Endodermal cell (in vitro differentiated cells): Measurements from ENCODE around the gene CDH20. TPM values are rescaled to one million over a fixed set of nuclear protein-coding genes. Genes with fewer than 3 reads are reported as not detected.

ENCODE experiments used
- DNase-seq: peaks from one replicate; pipeline ENCODE4 v3.0.0-alpha.2; 2017
- H3K27ac ChIP-seq: 2 replicates; pipeline ENCODE4 v1.5.1; 2013; ENCODE audit warnings: mild to moderate bottlenecking, low read depth, low read length, moderate library complexity
- H3K27me3 ChIP-seq: 2 replicates; pipeline ENCODE4 v1.6.1; 2013; ENCODE audit warnings: mild to moderate bottlenecking, low read length, moderate library complexity; ENCODE audit not compliant: insufficient read depth, control insufficient read depth, poor library complexity, severe bottlenecking
- H3K36me3 ChIP-seq: 2 replicates; pipeline ENCODE4 v1.7.0; 2013; ENCODE audit warnings: mild to moderate bottlenecking, low read length, moderate library complexity; ENCODE audit not compliant: control insufficient read depth, insufficient read depth
- H3K4me1 ChIP-seq: one replicate; pipeline ENCODE4 v1.7.0; 2013; ENCODE audit warnings: low read length; ENCODE audit not compliant: control insufficient read depth, insufficient read depth
- H3K4me3 ChIP-seq: 2 replicates; pipeline ENCODE4 v1.5.1; 2013; ENCODE audit warnings: mild to moderate bottlenecking, low read length, moderate library complexity
- H3K9ac ChIP-seq: 2 replicates; pipeline ENCODE4 v1.6.1; 2013; ENCODE audit warnings: mild to moderate bottlenecking, low read length, moderate library complexity; ENCODE audit not compliant: poor library complexity, severe bottlenecking; ENCODE audit errors: extremely low read depth
- H3K9me3 ChIP-seq: 2 replicates; pipeline ENCODE4 v1.6.1; 2013; ENCODE audit warnings: mild to moderate bottlenecking, low read length, moderate library complexity; ENCODE audit not compliant: control insufficient read depth
- H3K27ac Mint-ChIP-seq: 2 replicates; pipeline ENCODE4 v1.8.0; 2020; ENCODE audit warnings: mixed read lengths
- H3K27me3 Mint-ChIP-seq: 2 replicates; pipeline ENCODE4 v1.8.0; 2021; ENCODE audit warnings: mild to moderate bottlenecking, mixed read lengths; ENCODE audit not compliant: insufficient read depth
- H3K36me3 Mint-ChIP-seq: 2 replicates; pipeline ENCODE4 v1.8.0; 2020; ENCODE audit warnings: low read depth, mixed read lengths
- H3K4me1 Mint-ChIP-seq: 2 replicates; pipeline ENCODE4 v1.8.0; 2020; ENCODE audit warnings: mixed read lengths
- H3K4me3 Mint-ChIP-seq: 2 replicates; pipeline ENCODE4 v1.8.0; 2020; ENCODE audit warnings: mild to moderate bottlenecking, moderate library complexity, mixed read lengths
- H3K9me3 Mint-ChIP-seq: 2 replicates; pipeline ENCODE4 v1.8.0; 2020; ENCODE audit warnings: mild to moderate bottlenecking, mixed read lengths
- CTCF ChIP-seq: fragments of 200-600 bp; sonication (generic); conservative IDR thresholded peaks from 2 replicates; pipeline ENCODE4 v1.5.0; 2021; ENCODE audit warnings: antibody characterized with exemption, mild to moderate bottlenecking
- WGBS, 2 experiments: methylation state at CpG; one replicate each; pipeline versions ENCODE4 v1.1.5 to v1.1.7; 2013; ENCODE audit warnings: missing lambda C conversion rate in 2 of 2, mixed read lengths in 1 of 2; ENCODE audit not compliant: insufficient coverage in 1 of 2, insufficient read length in 1 of 2; 5-methylcytosine and 5-hydroxymethylcytosine counted together
- total RNA-seq, 2 donors: library from RNA; stranded (reverse); fragmentation: NEBNext Ultra II Directional in 1 of 2; extraction: Animal tissue kit (Norgen Biotek cat#: 25700) in 1 of 2; gene quantifications; 2 replicates in 1 of 2; 3 replicates in 1 of 2; pipeline ENCODE4 v1.2.1, GENCODE V29; 2021

Gene CDH20
- total RNA-seq, 2 donors from 2014 or later, result 0.11 to 0.75 TPM

GRCh38 chr18:61546590-61546989 is 213.4 kb downstream of the CDH20 start:
- peaks cover 11% of the 10 kb centered on the region for H3K4me1 ChIP-seq
- no peak for TF ChIP-seq CTCF
- no peak overlapping the region for H3K4me3 ChIP-seq
- H3K9me3 ChIP-seq, result no peaks in the 10 kb centered on the region
- H3K27ac Mint-ChIP-seq, result no peak overlapping the region
- H3K27me3 ChIP-seq, result no peaks in the 10 kb centered on the region
- H3K9ac ChIP-seq, result no peak overlapping the region
- WGBS, 2 experiments, result 94 to 96% methylated on average over 3 of the region's 3 CpGs
- no peaks in the 10 kb centered on the region for H3K36me3 ChIP-seq
- no peaks in the 10 kb centered on the region for H3K9me3 Mint-ChIP-seq
- peaks cover 19% of the 10 kb centered on the region for H3K4me1 Mint-ChIP-seq
- H3K36me3 Mint-ChIP-seq, result no peaks in the 10 kb centered on the region
- DNase-seq, result no peak
- no peaks in the 10 kb centered on the region for H3K27me3 Mint-ChIP-seq
- H3K4me3 Mint-ChIP-seq, result no peak overlapping the region
- H3K27ac ChIP-seq, result no peak overlapping the region

- Mint-ChIP-seq H3K4me3 (no peak overlapping the region), H3K9me3 (no peaks in the 10 kb centered on the region), H3K27ac (no peak overlapping the region), H3K4me1 (peaks cover 29% of the 10 kb centered on the region), H3K36me3 (no peaks in the 10 kb centered on the region), H3K27me3 (no peaks in the 10 kb centered on the region)
- no peak for DNase-seq
- Histone ChIP-seq H3K27me3 (no peaks in the 10 kb centered on the region), H3K36me3 (no peaks in the 10 kb centered on the region), H3K9me3 (no peaks in the 10 kb centered on the region), H3K4me1 (peaks cover 19% of the 10 kb centered on the region), H3K4me3 (no peak overlapping the region), H3K9ac (no peak overlapping the region), H3K27ac (peak overlapping the region; percentile 26)
- TF ChIP-seq CTCF, result no peak
- WGBS, 2 experiments, result 85 to 91% methylated on average over 3 of the region's 3 CpGs
These were observed 216.2 kb downstream of the CDH20 start for GRCh38 chr18:61549416-61549815.

DNA sequence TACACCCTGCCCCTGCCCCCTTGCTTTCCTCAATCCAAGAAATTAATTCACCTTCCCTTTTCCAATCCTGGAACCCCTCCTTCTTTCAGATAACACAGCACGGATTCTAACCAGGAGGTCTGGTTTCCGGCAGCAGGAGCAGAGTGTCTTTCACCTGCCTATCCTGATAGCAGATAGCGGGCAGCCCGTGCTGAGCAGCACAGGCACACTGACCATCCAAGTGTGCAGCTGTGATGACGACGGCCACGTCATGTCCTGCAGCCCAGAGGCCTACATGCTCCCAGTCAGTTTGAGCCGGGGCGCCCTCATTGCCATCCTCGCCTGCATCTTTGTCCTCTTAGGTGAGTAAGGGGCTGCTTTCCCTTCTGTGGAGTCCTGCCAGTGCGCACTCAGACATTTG is 216.7 kb downstream of the CDH20 start:
- Histone ChIP-seq H3K27ac (peak overlapping the region; percentile 26), H3K4me1 (peaks cover 19% of the 10 kb centered on the region), H3K36me3 (no peaks in the 10 kb centered on the region), H3K4me3 (no peak overlapping the region), H3K9ac (no peak overlapping the region), H3K27me3 (no peaks in the 10 kb centered on the region), H3K9me3 (no peaks in the 10 kb centered on the region)
- no peak for TF ChIP-seq CTCF
- H3K4me1 Mint-ChIP-seq, result peaks cover 29% of the 10 kb centered on the region
- peak overlapping the region; percentile 36 for H3K27ac Mint-ChIP-seq
- no peaks in the 10 kb centered on the region for H3K9me3 Mint-ChIP-seq
- no peak for DNase-seq
- H3K27me3 Mint-ChIP-seq, result no peaks in the 10 kb centered on the region
- H3K36me3 Mint-ChIP-seq, result no peaks in the 10 kb centered on the region
- no peak overlapping the region for H3K4me3 Mint-ChIP-seq
- WGBS, 2 experiments, result 91 to 96% methylated on average over 11 of the region's 11 CpGs
